Measurements from ENCODE around the gene JUP. TPM values are rescaled to one million over a fixed set of nuclear protein-coding genes. Genes with fewer than 3 reads are reported as not detected.

The JUP gene
- total RNA-seq, 2 donors from 2014 or later, result 0.14 to 1.0 TPM

DNA sequence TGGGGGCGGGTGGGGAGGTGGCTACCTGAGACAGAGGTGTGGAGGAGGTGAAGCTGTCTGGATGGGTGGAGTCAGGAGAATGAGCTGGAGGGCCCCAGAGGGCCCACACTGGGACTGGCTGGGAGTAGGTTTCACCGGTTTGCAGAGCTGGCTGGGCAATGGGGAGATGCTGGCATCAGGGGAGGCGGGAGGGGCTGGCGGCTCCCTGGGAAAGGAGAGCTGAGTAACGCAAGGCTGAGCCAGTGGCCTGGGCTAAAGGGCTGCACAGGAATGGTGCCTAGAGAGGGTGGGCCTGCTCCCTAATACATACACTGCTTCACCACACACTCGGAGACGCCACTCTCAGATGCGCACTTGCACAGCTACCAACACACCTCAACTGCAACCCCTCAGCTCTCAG lies 12.9 kb upstream of the JUP start:
- no peaks in the 10 kb centered on the region for H3K36me3 Mint-ChIP-seq
- no peaks in the 10 kb centered on the region for H3K9me3 Mint-ChIP-seq
- ATAC-seq (no peak), DNase-seq (ENCODE audit: low spot score) (no peak)
- H3K27me3 Mint-ChIP-seq, result no peaks in the 10 kb centered on the region
- H3K27ac Mint-ChIP-seq, result no peak overlapping the region
- no peak overlapping the region for H3K4me3 Mint-ChIP-seq
- peaks cover 4 to 5% of the 10 kb centered on the region in 2 donors for H3K4me1 Mint-ChIP-seq (ENCODE audit: low read depth in 2 of 2)

DNA sequence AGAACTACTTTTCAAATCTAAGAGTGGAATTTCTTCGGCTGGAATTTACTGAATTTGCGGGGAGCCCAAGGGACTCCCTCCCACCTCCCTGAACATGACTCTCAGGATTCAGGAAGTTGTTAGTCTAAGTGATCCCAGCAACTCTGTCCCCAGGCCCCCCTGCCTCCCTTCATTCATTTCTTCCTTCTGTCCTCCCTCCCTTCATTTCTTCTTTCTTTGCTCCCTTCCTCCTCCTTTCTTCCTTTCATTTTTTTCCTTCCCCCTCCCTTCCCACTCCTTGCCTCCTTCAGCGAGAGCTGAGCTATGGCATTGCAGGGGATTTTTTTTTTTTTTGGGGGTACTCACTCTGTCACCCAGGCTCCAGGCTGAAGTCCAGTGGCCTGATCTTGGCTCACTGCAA lies 10.9 kb upstream of the JUP start:
- Mint-ChIP-seq H3K27me3 (no peaks in the 10 kb centered on the region), H3K4me1 (ENCODE audit: low read depth in 2 of 2) (peaks cover 4 to 5% of the 10 kb centered on the region in 2 donors), H3K36me3 (no peaks in the 10 kb centered on the region), H3K27ac (no peak overlapping the region), H3K4me3 (no peak overlapping the region), H3K9me3 (no peaks in the 10 kb centered on the region)
- DNase-seq (ENCODE audit: low spot score) (no peak), ATAC-seq (no peak)

DNA sequence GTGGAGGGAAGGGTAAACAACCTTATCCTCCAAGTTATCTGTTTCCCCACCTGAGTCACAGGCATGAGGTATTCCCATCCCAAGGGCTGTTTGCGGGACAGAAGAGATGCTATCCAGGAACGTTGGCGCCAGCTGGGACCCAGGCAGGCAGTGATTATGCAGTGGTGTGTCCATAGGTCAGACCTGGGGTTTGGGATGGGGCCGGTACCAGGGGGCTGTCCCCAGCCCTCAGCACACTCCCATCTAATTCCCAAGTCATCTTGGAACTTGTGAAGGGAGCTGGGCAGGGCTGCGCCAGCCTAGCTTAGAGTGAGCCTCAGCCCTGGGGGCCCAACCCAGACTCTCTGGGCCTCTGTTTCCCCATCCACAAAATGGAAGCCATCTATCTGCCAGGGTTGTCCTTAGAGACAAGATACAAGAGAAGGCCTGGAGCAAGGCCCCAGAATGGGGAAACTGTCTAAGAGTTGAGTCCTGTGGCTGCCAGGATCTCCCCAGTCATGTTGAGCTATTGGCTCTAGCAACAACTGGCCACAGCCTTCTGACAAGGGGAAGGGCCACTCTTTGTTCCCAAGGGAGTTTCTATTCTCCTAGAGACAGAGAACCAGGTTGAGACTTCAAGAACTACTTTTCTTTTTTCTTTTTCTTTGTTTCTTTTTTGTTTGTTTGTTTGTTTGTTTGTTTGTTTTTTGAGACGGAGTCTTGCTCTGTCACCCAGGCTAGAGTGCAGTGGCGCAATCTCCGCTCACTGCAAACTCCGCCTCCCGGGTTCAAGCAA lies 9.8 kb upstream of the JUP start:
- Mint-ChIP-seq H3K27ac (no peak overlapping the region), H3K36me3 (no peaks in the 10 kb centered on the region), H3K9me3 (no peaks in the 10 kb centered on the region), H3K4me1 (ENCODE audit: low read depth in 2 of 2) (peaks cover 0 to under 1% of the 10 kb centered on the region in 2 donors), H3K4me3 (no peak overlapping the region), H3K27me3 (no peaks in the 10 kb centered on the region)
- no peak for ATAC-seq
- DNase-seq (ENCODE audit: low spot score), result no peak

DNA sequence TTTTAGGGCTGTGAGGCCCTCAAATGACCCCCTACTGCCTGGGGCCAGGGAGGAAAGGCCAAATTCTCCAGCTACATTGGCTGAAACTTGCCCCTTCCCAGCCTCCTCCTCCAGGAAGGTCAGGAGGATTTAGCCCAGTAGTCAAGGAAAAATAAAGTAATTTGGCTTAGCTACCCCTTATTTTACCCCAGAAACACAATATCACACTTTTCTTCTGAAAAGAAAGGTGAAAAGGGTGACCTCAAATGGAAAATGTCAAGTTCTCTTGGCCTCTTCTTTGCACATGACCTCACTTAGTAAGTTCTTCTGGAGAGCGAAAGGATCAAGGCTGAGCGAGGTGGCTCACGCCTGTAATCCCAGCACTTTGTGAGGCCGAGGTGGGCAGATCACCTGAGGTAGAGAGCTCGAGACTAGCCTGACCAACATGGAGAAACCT lies 8.0 kb upstream of the JUP start:
- DNase-seq (ENCODE audit: low spot score), result no peak
- Mint-ChIP-seq H3K36me3 (no peaks in the 10 kb centered on the region), H3K4me3 (no peak overlapping the region), H3K27ac (no peak overlapping the region), H3K4me1 (ENCODE audit: low read depth in 2 of 2) (no peaks in the 10 kb centered on the region), H3K27me3 (no peaks in the 10 kb centered on the region), H3K9me3 (no peaks in the 10 kb centered on the region)
- no peak for ATAC-seq

DNA sequence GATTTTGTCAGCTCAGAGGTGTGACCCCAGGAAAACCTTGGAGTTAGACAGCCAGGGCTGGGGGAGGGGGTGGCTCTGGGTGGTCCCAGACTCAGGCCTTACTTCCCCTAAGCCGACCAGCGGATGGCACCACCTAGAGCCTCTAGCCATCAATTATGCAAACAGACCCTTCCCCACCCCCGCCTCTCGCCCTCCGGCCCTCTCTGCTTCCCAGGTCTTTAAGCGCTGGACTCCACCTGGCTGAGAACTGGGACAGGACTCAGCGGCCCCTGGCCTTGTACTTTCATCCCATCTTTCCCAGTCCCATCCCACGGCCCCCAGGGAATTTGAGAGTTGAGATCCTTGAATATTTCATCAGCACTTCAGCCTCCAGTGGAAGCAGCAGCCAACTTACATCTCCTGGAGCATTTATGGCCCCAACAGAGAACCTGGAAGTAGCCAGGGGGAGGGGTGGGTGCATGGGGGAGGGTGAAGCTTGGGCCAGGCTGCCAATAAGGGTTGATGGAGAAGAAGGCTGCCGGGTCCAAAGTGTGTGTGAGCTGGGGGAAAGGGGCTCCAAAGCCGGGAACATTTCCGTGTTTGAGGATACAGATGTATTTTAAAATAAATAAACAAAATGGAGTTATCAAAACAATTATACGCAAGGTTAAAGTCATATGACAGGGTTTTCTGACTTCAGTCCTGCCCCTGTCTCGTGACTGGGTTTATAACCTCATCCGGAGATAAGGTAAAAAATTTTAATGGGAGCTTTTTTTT lies 7.5 kb upstream of the JUP start:
- H3K4me3 Mint-ChIP-seq, result no peak overlapping the region
- H3K9me3 Mint-ChIP-seq, result no peaks in the 10 kb centered on the region
- H3K36me3 Mint-ChIP-seq, result no peaks in the 10 kb centered on the region
- no peak for ATAC-seq
- H3K27me3 Mint-ChIP-seq, result no peaks in the 10 kb centered on the region
- no peak overlapping the region for H3K27ac Mint-ChIP-seq
- no peaks in the 10 kb centered on the region for H3K4me1 Mint-ChIP-seq (ENCODE audit: low read depth in 2 of 2)
- no peak for DNase-seq (ENCODE audit: low spot score)

DNA sequence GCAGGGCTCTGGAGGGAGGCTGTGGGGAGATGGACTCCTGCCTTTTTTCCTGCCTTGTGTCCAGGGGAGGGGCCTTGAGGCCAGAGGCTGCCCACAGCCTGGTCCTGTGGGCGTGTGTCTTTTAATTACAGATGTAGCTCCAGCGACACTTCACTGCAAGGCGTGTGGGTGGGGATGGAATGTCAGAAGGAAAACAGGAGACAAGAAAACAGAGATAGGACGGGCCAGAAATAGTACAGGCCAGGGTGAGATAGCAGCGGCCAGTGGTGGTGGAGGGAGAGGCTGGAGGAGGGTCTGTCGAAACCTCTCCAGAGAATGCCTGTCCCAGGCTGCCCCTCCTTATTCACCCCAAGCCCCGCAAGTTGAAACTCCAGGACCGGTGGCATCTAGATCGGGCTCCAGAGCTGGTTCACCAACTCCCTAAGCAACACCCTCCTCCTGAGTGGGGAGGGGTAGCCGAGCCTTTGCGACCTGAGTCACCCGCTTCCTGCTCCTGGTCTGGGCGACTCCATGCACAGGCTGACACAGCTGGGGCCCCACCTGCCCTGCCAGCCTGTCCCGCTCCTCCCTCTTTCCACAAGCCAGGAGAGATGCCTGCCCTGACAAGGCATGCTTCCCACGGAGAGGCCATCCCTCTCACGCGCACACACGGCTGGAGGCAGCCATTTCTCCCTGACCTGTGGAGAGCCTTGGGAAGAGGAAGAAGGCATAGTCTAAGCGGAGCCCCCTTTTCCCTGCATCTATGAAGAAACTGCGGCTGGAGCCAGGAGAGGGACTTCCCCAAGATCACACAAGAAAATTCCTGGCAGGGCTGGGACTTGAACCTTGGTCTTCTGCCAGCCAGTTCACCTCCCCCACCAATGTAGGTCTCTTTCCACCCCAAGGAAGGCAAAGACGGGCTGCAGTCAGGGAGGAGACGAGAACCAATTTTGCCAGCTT lies 6.6 kb upstream of the JUP start:
- Mint-ChIP-seq H3K27ac (no peak overlapping the region), H3K36me3 (no peaks in the 10 kb centered on the region), H3K9me3 (no peaks in the 10 kb centered on the region), H3K4me3 (no peak overlapping the region), H3K27me3 (no peaks in the 10 kb centered on the region), H3K4me1 (ENCODE audit: low read depth in 2 of 2) (peaks cover 0 to 2% of the 10 kb centered on the region in 2 donors)
- no peak for DNase-seq (ENCODE audit: low spot score)
- no peak for ATAC-seq

DNA sequence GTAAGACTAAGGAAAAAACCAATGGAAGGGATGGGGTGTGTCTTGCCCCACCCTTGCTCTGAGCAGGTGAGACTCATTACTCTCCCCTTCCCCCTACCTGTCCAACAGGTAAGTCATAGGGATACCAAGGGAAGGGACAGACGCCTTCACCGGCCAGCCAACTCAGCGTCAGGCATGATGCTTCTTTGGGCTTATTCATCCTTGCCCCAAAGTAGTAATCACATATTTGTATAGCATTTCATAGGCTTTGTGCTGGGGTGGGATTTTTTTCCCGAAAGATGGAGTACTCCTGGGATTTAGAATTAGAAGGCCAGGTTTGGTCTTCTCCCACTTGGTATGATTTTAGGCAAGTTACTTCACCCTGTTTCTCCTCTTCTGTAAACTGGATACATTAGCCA lies 509 bp upstream of the JUP start:
- peaks cover 7 to 8% of the 10 kb centered on the region in 2 donors for H3K4me1 Mint-ChIP-seq (ENCODE audit: low read depth in 2 of 2)
- peak overlapping the region; percentile 59 for H3K4me3 Mint-ChIP-seq
- H3K36me3 Mint-ChIP-seq, result no peaks in the 10 kb centered on the region
- DNase-seq (ENCODE audit: low spot score) (no peak), ATAC-seq (no peak)
- H3K9me3 Mint-ChIP-seq, result no peaks in the 10 kb centered on the region
- H3K27me3 Mint-ChIP-seq, result peaks cover 4 to 10% of the 10 kb centered on the region in 2 donors
- H3K27ac Mint-ChIP-seq, result no peak overlapping the region

DNA sequence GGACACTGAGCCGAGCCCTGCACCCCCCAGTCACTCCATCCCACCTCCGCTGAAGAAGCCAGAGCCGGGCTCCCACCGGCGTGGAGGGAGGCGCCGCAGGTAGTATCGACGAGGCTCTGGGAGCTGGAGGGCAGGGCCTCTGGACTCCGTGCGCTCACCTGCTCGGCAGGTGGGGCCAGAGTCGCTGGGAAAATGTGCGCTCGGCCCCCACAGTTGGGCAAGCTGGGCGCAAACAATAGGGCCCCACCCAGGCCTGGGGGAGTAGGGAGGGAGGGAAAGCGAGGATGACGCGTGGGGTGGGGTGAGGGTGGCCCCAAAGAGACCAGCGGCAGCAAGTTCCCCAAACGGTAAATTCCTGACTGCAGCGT lies 668 bp downstream of the JUP start:
- Mint-ChIP-seq H3K36me3 (no peaks in the 10 kb centered on the region), H3K9me3 (no peaks in the 10 kb centered on the region), H3K4me1 (ENCODE audit: low read depth in 2 of 2) (peaks cover 7 to 8% of the 10 kb centered on the region in 2 donors), H3K27ac (no peak overlapping the region), H3K4me3 (no peak overlapping the region), H3K27me3 (peaks cover 9 to 16% of the 10 kb centered on the region in 2 donors)
- ATAC-seq (no peak), DNase-seq (ENCODE audit: low spot score) (no peak)

DNA sequence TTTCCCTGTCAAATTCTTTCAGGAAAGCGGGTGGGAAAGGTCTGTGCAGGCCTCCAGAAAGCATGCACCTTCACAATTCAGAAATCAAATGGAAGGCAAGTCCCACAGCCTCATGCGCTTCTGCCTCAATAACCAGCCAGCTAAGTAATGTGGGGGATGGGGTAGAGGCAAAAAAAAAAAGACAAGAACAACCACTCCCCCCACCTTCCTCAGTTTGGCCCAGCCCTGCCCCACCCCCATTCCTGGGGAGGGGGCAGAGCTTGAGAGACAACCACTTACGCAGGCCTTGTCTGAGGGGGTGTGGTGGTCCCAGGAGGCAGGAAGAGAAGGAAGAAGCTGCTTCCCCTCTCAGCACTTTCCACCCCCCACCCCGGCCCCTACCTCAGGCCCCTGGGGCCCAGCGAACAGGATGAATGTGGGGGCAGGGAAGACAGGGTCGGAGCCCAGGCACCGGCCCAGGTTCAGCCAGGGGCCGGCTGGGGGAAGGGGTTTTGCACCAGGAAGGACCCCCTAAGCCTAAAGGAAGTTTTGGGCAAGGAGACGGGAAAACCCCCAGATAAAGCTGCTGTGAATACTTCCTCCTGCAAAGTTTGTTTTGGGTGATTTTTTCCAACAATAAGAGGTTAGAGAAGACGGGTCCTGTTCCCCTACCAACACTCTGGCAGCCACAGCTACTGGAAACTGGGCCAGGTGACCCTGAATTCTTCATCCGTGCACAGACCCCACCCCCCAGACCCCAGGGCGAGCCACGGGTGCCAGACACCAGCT lies 1.2 kb downstream of the JUP start:
- no peaks in the 10 kb centered on the region for H3K9me3 Mint-ChIP-seq
- H3K4me3 Mint-ChIP-seq, result no peak overlapping the region
- no peak for ATAC-seq
- DNase-seq (ENCODE audit: low spot score), result no peak
- no peaks in the 10 kb centered on the region for H3K36me3 Mint-ChIP-seq
- peaks cover 7 to 8% of the 10 kb centered on the region in 2 donors for H3K4me1 Mint-ChIP-seq (ENCODE audit: low read depth in 2 of 2)
- peaks cover 9 to 16% of the 10 kb centered on the region in 2 donors for H3K27me3 Mint-ChIP-seq
- H3K27ac Mint-ChIP-seq, result no peak overlapping the region

DNA sequence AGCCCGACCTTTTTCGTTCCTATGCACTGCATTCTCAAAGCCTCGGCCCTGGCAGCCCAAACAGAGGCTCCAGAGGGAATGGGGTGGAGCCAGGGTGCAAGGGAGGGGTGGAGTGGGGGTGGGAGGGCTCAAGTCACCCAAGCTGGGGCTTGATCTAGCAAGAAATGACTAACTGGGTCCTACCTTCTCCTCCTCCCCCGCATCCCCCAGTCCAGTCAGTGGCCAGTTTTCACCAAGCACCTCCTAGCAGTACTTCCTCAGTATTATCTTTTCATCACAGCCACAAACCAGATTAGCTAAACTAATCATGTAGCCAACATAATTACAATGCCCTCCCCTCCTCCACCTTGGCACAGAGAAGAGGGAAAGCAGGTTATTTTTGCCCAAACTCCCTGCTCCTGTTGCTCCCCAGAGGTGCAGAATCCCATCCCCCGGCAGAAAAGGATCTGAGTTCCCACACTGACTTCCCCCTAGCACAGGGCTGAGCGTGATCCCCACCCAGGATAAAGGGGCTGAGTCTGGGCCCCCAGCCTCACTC lies 2.2 kb downstream of the JUP start:
- peaks cover 9 to 16% of the 10 kb centered on the region in 2 donors for H3K27me3 Mint-ChIP-seq
- H3K4me1 Mint-ChIP-seq (ENCODE audit: low read depth in 2 of 2), result peaks cover 7 to 8% of the 10 kb centered on the region in 2 donors
- no peaks in the 10 kb centered on the region for H3K9me3 Mint-ChIP-seq
- H3K36me3 Mint-ChIP-seq, result no peaks in the 10 kb centered on the region
- no peak overlapping the region for H3K27ac Mint-ChIP-seq
- no peak for ATAC-seq
- peak overlapping the region; percentile 39 for H3K4me3 Mint-ChIP-seq
- DNase-seq (ENCODE audit: low spot score), result no peak

DNA sequence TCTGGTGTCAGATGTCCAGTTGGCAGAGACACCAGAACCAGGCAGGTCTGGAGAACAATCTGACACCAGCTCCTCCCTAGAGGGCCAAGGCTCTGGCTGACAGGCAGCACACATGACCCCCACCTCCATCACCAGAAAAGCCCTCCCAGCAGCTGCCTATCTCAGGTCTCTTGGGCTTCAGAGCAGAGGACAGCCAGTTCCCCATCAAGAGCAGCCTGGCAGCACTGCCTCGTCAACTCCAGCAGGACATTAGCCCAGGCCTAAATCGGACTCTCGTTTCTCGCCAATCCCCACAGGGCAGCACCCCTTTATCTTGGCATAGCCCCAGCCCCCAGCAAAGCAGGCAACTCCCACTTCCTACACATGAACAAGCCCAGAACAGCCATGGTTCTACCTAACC lies 4.4 kb downstream of the JUP start:
- DNase-seq (ENCODE audit: low spot score), result no peak
- ATAC-seq, result no peak
- H3K9me3 Mint-ChIP-seq, result no peaks in the 10 kb centered on the region
- peaks cover 5 to 8% of the 10 kb centered on the region in 2 donors for H3K4me1 Mint-ChIP-seq (ENCODE audit: low read depth in 2 of 2)
- no peak overlapping the region for H3K27ac Mint-ChIP-seq
- H3K36me3 Mint-ChIP-seq, result no peaks in the 10 kb centered on the region
- H3K27me3 Mint-ChIP-seq, result peaks cover 9 to 16% of the 10 kb centered on the region in 2 donors
- H3K4me3 Mint-ChIP-seq, result no peak overlapping the region

DNA sequence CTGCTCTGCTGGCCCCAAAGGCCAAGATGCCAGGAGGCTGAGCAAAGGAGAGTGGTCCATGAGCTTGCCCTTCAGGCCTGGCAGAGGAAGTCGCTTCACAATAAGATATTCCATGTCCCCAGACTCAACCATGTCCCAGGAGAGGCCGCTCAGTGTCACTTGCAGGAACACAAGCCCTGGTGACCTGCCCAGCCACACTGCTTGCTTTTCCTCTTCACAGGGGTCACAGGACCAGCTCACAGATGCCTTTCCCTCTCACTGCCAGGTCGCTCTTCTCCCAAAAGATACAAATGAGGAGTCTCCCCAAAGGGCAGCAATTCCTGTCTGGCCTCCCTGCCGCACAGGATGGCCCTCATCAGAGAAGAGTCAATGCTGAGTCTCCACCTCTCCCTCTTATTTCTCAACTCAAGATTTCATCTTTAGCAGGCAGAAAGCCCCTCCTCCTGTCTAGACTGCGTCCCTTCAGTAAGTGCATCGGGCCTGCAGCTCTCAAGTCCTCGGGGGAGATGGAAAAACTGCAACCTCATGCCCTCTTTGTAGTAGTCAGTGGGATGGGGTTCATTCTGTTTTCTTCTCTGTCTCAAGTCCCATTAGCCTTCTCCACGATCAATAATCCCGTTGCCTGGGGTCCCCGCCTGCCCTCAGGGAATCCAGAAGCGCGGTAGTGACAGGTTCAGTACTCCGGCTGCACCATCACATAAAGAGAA lies 5.0 kb downstream of the JUP start:
- Mint-ChIP-seq H3K36me3 (no peaks in the 10 kb centered on the region), H3K9me3 (no peaks in the 10 kb centered on the region), H3K4me1 (ENCODE audit: low read depth in 2 of 2) (peaks cover 2 to 4% of the 10 kb centered on the region in 2 donors), H3K27ac (no peak overlapping the region), H3K27me3 (peaks cover 9 to 16% of the 10 kb centered on the region in 2 donors), H3K4me3 (no peak overlapping the region)
- no peak for ATAC-seq
- DNase-seq (ENCODE audit: low spot score), result no peak
